ENCODE data around the gene SORCS3.

The SORCS3 gene

DNA sequence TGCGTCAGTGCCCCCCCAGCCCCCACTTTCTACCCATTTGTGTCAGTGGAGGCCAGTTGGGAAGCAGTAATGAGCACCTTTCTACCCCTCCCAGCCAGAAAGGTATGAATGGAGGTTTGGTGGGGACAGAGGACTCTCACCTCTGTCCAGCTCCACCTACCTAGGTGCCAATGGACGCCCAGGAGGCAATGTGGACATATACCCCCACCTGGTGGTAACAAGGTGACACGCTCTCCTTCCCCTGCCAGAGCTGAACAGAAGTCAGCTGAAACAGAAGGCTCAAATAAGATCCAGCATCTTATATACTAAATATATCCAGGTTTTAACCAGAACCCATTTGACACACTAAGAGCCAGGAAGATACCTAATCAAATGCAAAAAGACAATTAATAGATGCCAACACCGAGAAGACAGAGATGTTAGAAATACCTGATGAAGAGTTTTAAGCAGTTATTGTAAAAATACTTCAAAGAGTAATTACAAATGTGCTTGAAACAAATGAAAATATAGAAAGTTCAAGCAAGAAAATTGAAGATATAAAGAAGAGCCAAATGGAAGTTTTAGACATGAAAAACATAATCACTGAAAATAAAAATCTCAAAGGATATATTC, 18.4 kb upstream of the SORCS3 start:
- Histone ChIP-seq H3K36me3 (ENCODE audit: control insufficient read depth, insufficient read depth, low read length) (no peaks in the 10 kb centered on the region), H3K9ac (ENCODE audit: low read length) (no peak overlapping the region), H3K9me3 (ENCODE audit: control insufficient read depth, insufficient read depth, low read depth, low read length) (no peaks in the 10 kb centered on the region), H3K4me3 (ENCODE audit: low read depth, low read length) (no peak overlapping the region), H3K27ac (ENCODE audit: low read depth, low read length) (no peak overlapping the region), H3K4me1 (ENCODE audit: control insufficient read depth, insufficient read depth, low read length) (no peaks in the 10 kb centered on the region), H3K27me3 (ENCODE audit: control insufficient read depth, insufficient read depth, low read length) (no peaks in the 10 kb centered on the region; the same call in 1 of the 2 replicates)

DNA sequence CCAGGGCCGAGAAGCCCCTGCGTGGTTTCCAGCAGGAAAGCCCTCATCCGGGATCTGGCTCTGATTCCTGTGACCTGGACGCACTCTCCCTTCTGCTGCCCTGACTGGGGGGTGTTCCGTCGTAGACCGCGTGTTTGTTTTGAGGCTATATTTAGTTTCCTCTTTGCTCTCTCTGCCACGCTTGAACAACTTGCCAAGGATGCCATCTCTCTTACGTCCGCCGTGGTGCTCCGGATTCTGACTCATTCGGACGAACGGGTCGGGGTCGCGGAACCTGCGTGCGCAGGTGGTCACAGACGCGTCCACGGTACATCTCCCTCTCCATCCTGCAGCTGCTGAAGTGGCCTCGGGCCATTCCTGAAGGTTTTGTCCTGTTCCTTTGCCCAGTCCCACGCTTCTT, 10.4 kb upstream of the SORCS3 start:
- Histone ChIP-seq H3K27me3 (ENCODE audit: control insufficient read depth, insufficient read depth, low read length) (peaks cover 56% of the 10 kb centered on the region), H3K4me3 (ENCODE audit: low read depth, low read length) (no peak overlapping the region), H3K4me1 (ENCODE audit: control insufficient read depth, insufficient read depth, low read length) (no peaks in the 10 kb centered on the region), H3K9ac (ENCODE audit: low read length) (no peak overlapping the region), H3K9me3 (ENCODE audit: control insufficient read depth, insufficient read depth, low read depth, low read length) (no peaks in the 10 kb centered on the region), H3K36me3 (ENCODE audit: control insufficient read depth, insufficient read depth, low read length) (no peaks in the 10 kb centered on the region), H3K27ac (ENCODE audit: low read depth, low read length) (no peak overlapping the region)

DNA sequence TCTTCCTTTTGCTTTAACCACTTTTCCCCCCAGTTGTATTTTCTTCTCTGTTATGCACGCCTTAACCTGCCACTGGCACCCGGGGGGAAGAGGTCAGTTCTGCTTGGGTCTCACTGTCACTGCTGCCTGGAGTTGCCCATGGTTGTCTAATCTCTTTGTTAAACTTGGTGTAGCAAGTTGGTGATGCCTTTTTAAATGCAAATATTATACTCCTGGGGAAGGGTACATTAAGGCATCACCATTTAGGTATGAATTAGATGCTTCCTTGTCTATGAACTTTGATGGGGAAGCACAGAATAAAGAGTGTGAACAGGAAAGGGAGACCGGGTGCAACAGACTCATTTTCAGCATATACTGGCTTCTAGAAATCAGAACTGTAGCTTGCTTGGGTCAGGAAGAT, 9.1 kb upstream of the SORCS3 start:
- no peaks in the 10 kb centered on the region for H3K9me3 ChIP-seq (ENCODE audit: control insufficient read depth, insufficient read depth, low read depth, low read length)
- H3K9ac ChIP-seq (ENCODE audit: low read length), result no peak overlapping the region
- no peaks in the 10 kb centered on the region for H3K4me1 ChIP-seq (ENCODE audit: control insufficient read depth, insufficient read depth, low read length)
- H3K36me3 ChIP-seq (ENCODE audit: control insufficient read depth, insufficient read depth, low read length), result no peaks in the 10 kb centered on the region
- H3K27ac ChIP-seq (ENCODE audit: low read depth, low read length), result no peak overlapping the region
- peaks cover 65% of the 10 kb centered on the region for H3K27me3 ChIP-seq (ENCODE audit: control insufficient read depth, insufficient read depth, low read length)
- no peak overlapping the region for H3K4me3 ChIP-seq (ENCODE audit: low read depth, low read length)

DNA sequence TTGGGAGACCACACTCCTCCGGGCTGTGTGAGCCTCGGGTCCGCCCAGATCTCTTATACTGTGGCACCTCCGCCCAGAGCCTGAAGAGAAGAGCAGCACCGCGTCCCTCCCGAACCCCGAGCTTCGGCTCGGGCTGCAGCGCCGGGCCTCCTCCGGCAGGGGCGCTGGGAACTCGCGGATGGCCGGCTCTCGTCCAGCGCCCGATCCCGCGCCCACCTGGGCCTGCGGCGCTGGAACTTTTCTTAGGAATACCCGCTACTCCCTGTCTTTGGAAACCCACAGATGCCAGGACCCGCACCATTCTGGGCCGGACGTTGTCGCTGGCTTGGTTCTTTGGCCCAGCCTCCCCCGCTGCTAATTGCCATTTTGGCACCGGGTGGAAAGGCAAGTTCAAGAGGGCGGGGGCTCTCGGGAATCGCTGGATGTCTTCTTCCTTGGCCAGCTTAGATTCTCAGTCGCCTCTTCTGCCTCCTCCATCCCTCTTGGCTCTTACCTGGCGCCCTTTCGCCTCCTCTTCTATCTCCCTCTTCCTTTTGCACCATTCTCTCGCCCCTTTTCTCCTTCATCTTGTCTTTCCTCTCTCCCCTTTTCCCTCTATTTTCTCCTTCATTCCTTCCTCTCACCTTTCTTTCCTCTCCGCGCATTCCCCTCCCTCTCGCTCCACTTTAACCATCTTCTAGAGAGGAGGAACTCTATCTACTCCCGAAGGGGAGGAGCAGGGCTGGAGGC, 2.1 kb upstream of the SORCS3 start:
- peak overlapping the region; percentile 76 for H3K4me3 ChIP-seq (ENCODE audit: low read depth, low read length)
- H3K27ac ChIP-seq (ENCODE audit: low read depth, low read length), result no peak overlapping the region
- peaks cover 93% of the 10 kb centered on the region for H3K27me3 ChIP-seq (ENCODE audit: control insufficient read depth, insufficient read depth, low read length)
- H3K9me3 ChIP-seq (ENCODE audit: control insufficient read depth, insufficient read depth, low read depth, low read length), result no peaks in the 10 kb centered on the region
- H3K4me1 ChIP-seq (ENCODE audit: control insufficient read depth, insufficient read depth, low read length), result peaks cover 5% of the 10 kb centered on the region; the same call in 1 of the 2 replicates
- no peak overlapping the region for H3K9ac ChIP-seq (ENCODE audit: low read length)
- H3K36me3 ChIP-seq (ENCODE audit: control insufficient read depth, insufficient read depth, low read length), result no peaks in the 10 kb centered on the region

DNA sequence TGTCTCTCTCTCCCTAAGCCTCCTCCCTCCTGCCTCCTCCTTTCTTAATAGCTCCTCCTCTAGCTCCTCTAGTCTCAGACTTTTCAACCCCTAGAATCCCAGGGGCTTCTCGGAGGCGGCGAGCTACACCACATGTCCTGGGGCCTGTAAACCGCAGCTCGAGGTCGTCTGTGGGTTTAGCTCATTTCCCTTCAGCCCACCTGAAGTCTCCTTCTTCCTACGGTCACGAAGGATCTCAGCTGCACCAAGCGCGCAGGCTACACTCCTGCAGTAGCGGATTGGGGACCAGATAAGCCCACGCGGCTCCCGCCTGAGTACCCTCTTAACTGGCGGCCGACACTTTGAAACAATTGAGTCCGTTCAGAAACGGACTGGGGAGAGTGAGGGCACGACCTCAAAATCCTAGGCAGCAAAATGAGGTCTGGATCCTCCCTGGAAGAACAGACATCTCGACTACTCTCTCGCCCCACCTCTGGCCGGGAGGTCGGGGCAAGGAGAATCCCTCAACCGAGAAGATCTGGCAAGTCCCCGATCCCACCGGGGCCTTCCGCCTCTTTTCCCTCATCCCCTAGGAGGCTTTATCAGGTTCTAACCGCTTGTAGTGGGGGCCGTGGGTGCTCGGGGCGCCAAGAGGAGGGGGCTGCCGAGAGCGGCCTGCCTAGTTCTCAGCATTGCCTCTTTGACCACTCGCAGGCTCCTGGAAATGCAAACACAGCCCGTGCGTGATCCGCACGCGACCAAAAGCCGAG, 1.3 kb upstream of the SORCS3 start:
- H3K36me3 ChIP-seq (ENCODE audit: control insufficient read depth, insufficient read depth, low read length), result no peaks in the 10 kb centered on the region
- no peak overlapping the region for H3K9ac ChIP-seq (ENCODE audit: low read length)
- peak overlapping the region; percentile 76 for H3K4me3 ChIP-seq (ENCODE audit: low read depth, low read length)
- peaks cover 93% of the 10 kb centered on the region for H3K27me3 ChIP-seq (ENCODE audit: control insufficient read depth, insufficient read depth, low read length)
- peaks cover 5% of the 10 kb centered on the region; the same call in 1 of the 2 replicates for H3K4me1 ChIP-seq (ENCODE audit: control insufficient read depth, insufficient read depth, low read length)
- no peaks in the 10 kb centered on the region for H3K9me3 ChIP-seq (ENCODE audit: control insufficient read depth, insufficient read depth, low read depth, low read length)
- H3K27ac ChIP-seq (ENCODE audit: low read depth, low read length), result no peak overlapping the region

DNA sequence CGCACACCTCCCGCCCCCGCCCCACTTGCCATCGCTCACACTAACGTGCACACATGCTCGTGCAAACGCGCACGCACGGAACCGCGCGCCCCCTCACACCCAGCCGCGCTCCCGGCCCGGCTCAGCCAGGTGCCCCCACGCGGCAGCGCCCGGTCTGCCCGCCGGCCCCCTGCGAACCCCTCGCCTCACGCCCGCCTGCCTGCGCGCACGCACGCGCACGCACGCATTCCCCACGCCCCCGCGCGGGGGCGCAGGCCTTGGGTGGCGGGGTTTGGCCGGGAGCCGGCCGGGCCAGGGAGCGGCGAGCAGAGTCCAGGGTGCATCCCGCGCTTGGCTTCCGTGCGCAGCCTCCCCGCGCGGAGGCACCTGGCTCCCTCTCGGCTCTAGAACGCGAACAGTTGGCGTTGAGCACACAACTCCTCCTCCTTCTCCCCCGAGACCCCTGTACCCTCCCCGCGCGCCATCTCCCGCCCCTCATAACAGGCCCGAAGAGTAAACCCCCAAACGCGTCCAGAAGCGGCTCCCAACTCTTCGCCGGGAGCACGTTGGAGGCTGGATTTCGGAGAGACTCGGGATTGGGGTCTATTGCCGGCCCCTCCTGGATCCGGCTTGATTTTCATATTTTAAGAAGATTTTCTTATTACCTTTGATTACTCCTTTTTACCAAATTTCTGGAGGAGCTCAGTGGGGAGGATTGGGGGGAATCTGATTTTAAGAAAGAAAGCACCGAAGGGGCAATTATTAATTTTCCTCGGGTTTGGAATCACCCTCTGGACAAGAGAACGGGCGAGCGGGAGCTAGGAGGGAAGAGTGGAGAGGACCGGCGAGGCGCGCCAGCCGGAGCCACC, 527 bp upstream of the SORCS3 start:
- Histone ChIP-seq H3K27me3 (ENCODE audit: control insufficient read depth, insufficient read depth, low read length) (peaks cover 97% of the 10 kb centered on the region), H3K9ac (ENCODE audit: low read length) (no peak overlapping the region), H3K36me3 (ENCODE audit: control insufficient read depth, insufficient read depth, low read length) (no peaks in the 10 kb centered on the region), H3K9me3 (ENCODE audit: control insufficient read depth, insufficient read depth, low read depth, low read length) (no peaks in the 10 kb centered on the region), H3K27ac (ENCODE audit: low read depth, low read length) (no peak overlapping the region), H3K4me1 (ENCODE audit: control insufficient read depth, insufficient read depth, low read length) (peaks cover 5% of the 10 kb centered on the region; the same call in 1 of the 2 replicates), H3K4me3 (ENCODE audit: low read depth, low read length) (peak overlapping the region; percentile 76)

DNA sequence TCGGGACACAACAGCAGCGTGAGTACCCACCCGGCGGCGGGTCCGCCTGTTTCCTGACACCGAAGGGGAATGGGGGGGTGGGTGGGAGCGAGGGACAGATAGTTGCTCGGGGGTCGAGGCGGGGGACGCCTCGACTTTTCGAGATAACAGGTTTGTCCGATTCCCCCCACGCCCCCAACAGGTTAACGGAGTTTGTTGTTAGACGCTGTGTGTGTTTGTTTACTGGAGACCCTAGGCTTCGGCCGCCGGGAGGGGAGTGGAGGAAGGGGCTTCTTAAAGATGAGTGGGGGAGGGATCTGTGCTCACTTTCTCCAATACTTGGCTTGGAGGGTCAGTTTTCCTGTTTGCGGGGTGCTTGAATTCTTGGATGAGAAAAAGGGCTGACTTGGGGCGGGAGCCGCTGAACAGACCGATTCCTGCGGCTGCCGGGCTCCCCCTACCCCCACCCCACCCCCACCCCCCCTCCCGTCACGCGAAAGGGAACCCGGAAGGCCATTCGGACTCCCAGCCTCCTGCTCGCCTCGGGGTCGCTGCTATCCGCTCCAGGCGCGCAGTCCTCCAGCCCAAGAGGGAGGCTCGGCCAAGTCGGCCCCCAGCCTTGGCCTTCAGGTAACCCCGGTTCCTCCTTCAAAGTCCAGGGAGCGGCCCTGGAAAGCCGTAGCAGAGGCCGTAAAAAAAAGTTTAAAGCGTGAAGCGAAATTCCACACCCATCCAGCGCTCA, 1.0 kb downstream of the SORCS3 start:
- Histone ChIP-seq H3K9me3 (ENCODE audit: control insufficient read depth, insufficient read depth, low read depth, low read length) (no peaks in the 10 kb centered on the region), H3K27me3 (ENCODE audit: control insufficient read depth, insufficient read depth, low read length) (peaks cover 100% of the 10 kb centered on the region), H3K36me3 (ENCODE audit: control insufficient read depth, insufficient read depth, low read length) (no peaks in the 10 kb centered on the region), H3K27ac (ENCODE audit: low read depth, low read length) (no peak overlapping the region), H3K9ac (ENCODE audit: low read length) (no peak overlapping the region), H3K4me1 (ENCODE audit: control insufficient read depth, insufficient read depth, low read length) (peaks cover 5% of the 10 kb centered on the region; the same call in 1 of the 2 replicates), H3K4me3 (ENCODE audit: low read depth, low read length) (peak overlapping the region; percentile 76)

DNA sequence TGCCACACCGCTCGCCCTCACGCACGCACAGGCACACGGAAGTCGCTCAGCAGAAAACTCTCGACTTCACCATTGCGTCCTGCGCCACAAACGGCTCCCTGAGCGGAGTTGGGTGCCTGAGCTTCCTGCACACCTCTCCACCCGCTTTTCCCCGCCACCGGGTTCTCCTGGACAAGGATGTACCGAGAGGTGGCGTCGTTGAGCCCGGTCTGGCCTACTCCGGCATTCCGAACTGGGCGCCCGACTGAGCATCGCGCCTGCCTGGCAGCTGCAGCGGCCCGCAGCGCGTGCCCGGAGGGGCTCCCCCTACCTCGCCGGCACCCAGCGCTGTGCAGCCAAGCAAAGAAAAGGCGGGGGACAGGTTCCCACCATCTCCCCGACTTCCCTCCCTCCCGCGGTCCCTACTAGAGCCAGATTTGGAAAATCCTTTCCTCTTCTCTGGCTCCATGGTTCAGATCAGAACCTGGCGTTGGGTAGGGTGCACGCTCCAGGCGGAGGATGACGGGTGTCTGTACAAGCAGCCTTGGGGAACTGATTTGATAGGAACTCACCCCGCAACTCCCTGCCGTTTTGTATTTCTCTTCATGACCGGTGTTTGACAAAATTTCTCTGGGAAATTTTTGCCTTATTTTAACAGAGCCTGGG, 1.7 kb downstream of the SORCS3 start:
- H3K27ac ChIP-seq (ENCODE audit: low read depth, low read length), result no peak overlapping the region
- no peaks in the 10 kb centered on the region for H3K9me3 ChIP-seq (ENCODE audit: control insufficient read depth, insufficient read depth, low read depth, low read length)
- H3K4me1 ChIP-seq (ENCODE audit: control insufficient read depth, insufficient read depth, low read length), result peaks cover 5% of the 10 kb centered on the region; the same call in 1 of the 2 replicates
- no peak overlapping the region for H3K9ac ChIP-seq (ENCODE audit: low read length)
- H3K36me3 ChIP-seq (ENCODE audit: control insufficient read depth, insufficient read depth, low read length), result no peaks in the 10 kb centered on the region
- peak overlapping the region; percentile 76 for H3K4me3 ChIP-seq (ENCODE audit: low read depth, low read length)
- H3K27me3 ChIP-seq (ENCODE audit: control insufficient read depth, insufficient read depth, low read length), result peaks cover 100% of the 10 kb centered on the region

DNA sequence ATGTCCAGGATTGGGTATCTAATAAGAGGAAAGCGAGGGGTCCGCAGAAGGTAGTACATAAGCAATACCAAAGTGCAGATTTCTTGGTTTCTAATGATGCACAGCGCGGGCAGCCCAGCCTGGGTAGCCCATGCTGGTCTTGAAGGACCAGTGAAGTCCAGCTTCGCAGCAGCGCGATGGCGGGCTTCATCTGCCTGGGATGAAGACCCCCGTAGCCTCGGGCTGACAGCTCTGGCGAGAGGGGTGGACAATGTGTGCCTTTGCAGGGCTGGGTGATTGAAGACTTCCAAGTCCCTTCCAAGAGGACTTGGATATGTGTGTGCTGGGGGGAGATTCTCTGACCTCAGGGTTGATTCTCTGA, 2.2 kb downstream of the SORCS3 start:
- Histone ChIP-seq H3K36me3 (ENCODE audit: control insufficient read depth, insufficient read depth, low read length) (no peaks in the 10 kb centered on the region), H3K27ac (ENCODE audit: low read depth, low read length) (no peak overlapping the region), H3K4me3 (ENCODE audit: low read depth, low read length) (no peak overlapping the region), H3K9ac (ENCODE audit: low read length) (no peak overlapping the region), H3K9me3 (ENCODE audit: control insufficient read depth, insufficient read depth, low read depth, low read length) (no peaks in the 10 kb centered on the region), H3K4me1 (ENCODE audit: control insufficient read depth, insufficient read depth, low read length) (peaks cover 5% of the 10 kb centered on the region; the same call in 1 of the 2 replicates), H3K27me3 (ENCODE audit: control insufficient read depth, insufficient read depth, low read length) (peaks cover 98% of the 10 kb centered on the region)

DNA sequence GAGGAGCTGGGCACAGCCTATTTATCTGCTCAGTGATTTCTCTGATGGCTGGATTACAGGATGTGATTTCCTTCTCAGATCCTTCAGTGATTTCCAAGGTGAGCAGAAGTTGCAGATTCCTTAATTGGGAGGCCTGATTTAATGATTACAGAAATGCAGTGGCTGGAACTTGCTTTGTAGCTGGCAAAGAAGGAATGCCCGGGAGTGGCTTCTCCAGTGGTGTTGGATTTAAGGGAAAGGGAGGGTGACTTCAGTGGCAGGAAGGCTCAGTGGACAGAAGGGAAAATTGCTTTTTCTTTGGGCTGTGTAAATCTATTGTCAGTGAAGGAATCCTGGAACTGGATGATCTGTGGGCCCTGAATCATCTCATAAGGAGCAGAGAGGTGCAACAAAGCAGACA, 5.1 kb downstream of the SORCS3 start:
- Histone ChIP-seq H3K4me1 (ENCODE audit: control insufficient read depth, insufficient read depth, low read length) (peaks cover 2% of the 10 kb centered on the region; the same call in 1 of the 2 replicates), H3K9me3 (ENCODE audit: control insufficient read depth, insufficient read depth, low read depth, low read length) (no peaks in the 10 kb centered on the region), H3K36me3 (ENCODE audit: control insufficient read depth, insufficient read depth, low read length) (no peaks in the 10 kb centered on the region), H3K27me3 (ENCODE audit: control insufficient read depth, insufficient read depth, low read length) (peaks cover 87% of the 10 kb centered on the region), H3K27ac (ENCODE audit: low read depth, low read length) (no peak overlapping the region), H3K9ac (ENCODE audit: low read length) (no peak overlapping the region), H3K4me3 (ENCODE audit: low read depth, low read length) (no peak overlapping the region)
